Stimulated activated CD8-positive, alpha-beta memory T cell treated with anti-CD3 and anti-CD28 coated beads, Interleukin-7, amount 100 ng/mL, for 48 hours (primary cell): Measurements from ENCODE around the gene SLC49A3.
"Not testable (repeated sequence)": the region's sequence is repeated elsewhere in the genome, so short reads cannot be mapped to it uniquely, and the experiment has no call there.

Experiments
- DNase-seq, 2 donors: peaks; one replicate each; pipeline ENCODE4 v3.0.0-alpha.2; 2020; ENCODE audit warnings: low read depth in 1 of 2; ENCODE audit errors: extremely low read depth in 1 of 2

Gene SLC49A3

GRCh38 chr4:703336-704197 is 14.6 kb upstream of the SLC49A3 start:
- DNase-seq = no peak

- DNase-seq = no peak
Measured at GRCh38 chr4:702618-703048, 13.7 kb upstream of the SLC49A3 start.

DNA sequence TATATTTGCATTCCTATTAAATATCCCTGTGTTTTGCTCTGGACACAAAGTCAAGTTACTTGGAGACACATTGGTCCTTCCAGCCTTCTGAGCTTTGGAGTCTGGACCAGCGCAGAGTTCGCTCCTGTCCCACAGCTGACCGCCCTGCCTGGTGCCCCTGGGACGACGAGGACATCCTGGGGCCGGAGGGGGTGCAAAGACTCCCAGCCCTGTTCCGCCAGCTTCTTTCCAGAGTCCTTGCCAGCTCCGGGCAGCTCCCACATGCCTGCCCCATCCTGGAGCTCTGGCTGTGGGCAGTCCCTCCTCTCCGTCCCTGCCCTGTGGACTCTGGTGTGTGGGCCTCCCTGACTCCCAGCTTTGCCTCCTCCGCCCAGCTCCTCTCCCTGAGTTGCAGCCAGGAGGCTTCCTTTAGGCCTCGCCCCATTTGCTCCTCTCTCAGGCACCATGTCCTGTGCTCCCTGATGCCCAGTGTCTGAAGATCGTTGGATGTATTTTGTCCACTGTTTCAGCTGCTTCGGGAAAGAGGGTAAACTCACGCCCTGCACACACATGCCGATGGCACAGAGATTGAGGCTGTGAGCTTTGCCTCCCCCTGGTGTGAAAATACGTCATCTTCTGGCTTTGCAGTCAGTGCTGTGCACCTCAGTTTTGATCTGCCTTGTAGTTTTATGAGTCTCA is 11.8 kb upstream of the SLC49A3 start:
- DNase-seq = no peak

GRCh38 chr4:699816-700580 is 11.0 kb upstream of the SLC49A3 start:
- no peak for DNase-seq

- DNase-seq = not testable (repeated sequence)
Measured at GRCh38 chr4:694341-694940, 5.5 kb upstream of the SLC49A3 start.

DNA sequence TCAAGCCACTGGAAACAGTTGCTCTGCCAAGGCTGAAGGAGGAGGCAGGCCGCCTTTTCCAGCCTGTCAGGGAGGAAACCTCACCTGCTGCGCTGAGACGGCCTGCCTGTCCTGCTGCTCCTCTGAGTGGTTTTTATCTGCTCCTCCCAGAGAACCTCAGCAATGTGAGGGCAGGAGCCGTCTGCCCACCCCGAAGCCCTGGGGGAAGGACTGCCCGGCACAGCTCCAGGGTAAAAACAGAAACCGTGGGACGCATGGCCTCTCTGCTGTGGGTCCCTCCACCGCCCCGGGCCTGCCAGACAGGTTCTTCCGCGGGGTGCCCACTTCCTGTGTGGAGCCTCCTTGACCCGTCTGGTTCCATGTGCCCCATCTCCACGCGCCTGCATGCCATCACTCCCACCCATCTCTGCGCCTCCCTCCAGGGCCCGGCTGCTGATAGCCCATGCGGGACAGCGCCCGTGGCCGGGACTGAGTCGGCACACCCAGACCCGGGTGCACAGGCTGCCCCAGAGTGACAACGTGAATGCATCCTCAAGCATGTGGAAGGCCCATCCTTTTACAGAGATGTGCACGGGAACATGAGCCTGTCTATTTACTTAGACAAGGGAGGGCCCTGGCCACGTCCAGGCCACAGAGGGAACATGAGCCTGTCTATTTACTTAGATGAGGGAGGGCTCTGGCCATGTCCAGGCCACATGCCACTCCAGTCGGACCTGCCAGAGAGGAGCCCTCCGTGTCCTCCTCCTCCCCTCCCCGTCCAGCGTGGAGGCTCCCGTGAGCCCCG is 4.0 kb upstream of the SLC49A3 start:
- no peak for DNase-seq

DNA sequence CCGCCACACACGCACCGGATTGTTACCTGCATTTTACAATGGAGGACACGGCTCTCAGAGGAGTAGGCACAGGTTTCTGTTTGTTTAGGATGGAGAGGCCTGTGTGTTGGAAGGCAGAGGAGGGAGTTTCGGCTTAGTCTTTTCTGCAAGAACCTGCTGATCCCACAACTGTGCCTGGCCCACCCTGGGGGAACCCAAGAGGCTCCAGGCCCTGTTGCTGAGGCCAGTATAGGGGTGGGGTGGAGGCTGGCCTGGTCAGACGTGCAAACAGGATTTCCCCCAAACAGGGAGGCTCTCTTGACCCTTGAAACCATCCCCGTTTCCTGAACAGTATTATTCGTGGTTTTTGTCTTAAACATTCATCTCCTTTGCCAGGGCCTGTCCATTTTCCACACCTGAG is 772 bp upstream of the SLC49A3 start:
- DNase-seq = no peak

DNA sequence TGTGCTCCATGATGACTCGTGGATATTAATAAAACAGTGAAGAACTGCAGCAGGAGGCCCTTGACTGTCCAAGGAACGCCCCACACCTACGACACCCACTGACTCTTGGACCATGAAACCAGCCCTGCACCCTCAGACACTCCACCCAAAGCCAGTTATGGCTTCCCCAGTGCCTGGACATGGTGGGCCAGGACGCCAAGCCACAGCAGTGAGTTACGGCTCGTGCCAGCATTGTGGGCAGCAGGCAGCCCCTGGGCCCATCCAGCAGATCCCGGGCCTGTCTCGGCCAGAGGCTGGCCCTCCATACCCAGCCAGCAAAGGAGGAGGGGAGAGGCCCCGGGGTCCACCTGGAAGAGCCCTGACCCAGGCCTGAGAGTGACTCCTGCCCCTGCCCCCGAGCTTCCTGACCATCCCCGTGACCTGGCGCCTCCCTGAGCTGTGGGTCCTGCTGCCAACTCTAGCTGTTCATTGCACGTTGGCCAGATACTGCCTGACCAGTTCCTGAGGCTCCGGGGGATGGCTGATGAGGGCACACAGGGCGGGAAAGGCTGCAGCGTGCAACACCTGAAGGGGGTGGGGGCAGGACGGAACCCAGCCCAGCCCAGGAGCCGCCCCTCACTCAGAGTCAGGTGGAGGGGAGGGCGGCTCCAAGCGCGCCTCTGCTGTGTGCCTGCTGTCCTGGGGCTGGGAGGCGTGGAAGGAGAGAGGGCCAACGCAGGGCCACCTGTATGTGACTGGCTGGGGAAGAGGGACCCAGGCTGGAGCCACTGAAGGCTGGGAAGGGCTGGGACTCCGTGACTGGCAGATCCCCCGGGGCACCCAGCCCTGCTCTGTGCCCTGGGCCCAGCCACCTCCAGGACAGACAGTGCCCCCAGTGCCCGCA is 739 bp downstream of the SLC49A3 start:
- no peak for DNase-seq

GRCh38 chr4:687048-687970 is 1.6 kb downstream of the SLC49A3 start:
- DNase-seq = no peak

DNA sequence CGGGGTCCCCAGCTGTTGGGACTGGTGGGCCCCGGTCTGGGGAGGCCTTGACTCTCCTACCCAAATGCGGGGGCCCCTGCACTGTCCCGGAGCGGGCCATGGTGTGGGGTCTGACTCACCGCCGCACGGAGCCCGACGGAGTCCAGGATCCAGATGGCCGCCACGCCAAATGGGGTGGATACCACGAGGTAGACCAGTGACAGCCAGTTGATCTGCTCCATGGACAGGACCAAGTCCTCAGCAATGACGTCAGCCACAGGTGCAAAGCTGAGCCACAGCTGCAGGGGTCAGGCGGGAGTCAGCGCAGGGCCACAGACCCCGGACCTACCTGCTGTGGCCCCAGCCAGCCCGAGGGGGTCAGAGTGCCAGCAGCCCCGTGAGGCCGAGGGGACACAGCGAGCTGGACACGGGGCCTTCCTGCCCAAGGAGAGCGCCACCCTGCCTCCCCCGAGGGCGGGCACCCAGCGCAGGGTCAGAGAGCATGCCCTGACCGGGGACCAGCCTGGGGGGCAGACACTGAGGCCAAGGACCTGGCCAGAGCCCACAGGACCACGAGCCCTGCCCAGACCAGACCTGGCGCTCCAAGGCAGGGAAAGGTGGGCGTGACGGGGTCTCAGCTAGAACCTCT is 2.4 kb downstream of the SLC49A3 start:
- no peak for DNase-seq

DNA sequence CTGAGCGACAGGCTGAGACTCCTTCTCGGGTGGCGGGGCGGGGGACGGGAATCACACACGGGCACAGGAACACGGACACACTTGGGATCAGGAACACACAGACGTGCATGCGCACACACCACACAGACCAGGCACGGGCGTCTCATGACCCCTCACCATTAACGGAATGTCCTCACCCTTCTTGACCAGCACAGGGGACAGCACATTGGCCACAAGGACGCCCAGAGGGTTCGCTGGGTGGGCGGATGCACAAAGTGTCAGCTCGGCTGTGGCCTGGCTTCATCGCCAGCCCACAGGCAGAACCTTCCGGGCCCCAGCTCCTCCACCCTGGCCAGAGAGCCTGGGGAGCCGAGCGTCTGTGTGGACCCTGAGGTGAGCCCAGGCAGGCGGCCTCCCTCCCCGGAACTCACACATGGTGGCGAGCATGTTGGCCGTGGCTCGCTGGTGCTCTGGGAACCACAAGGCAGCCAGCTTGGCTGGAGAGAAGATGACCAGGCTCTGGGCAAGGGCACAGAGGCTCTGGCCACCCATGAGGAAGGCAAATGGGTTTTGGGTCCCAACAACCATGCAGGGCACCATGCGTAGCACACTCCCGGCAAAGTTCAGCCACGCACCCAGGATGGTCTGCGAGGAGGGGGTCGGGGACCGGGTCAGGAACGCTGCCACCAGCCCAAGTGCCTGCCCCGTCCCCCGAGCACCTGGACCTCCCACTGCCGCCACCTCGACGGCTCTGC is 3.1 kb downstream of the SLC49A3 start:
- DNase-seq = no peak

- DNase-seq = no peak
Measured at GRCh38 chr4:684623-685327, 4.2 kb downstream of the SLC49A3 start.

DNA sequence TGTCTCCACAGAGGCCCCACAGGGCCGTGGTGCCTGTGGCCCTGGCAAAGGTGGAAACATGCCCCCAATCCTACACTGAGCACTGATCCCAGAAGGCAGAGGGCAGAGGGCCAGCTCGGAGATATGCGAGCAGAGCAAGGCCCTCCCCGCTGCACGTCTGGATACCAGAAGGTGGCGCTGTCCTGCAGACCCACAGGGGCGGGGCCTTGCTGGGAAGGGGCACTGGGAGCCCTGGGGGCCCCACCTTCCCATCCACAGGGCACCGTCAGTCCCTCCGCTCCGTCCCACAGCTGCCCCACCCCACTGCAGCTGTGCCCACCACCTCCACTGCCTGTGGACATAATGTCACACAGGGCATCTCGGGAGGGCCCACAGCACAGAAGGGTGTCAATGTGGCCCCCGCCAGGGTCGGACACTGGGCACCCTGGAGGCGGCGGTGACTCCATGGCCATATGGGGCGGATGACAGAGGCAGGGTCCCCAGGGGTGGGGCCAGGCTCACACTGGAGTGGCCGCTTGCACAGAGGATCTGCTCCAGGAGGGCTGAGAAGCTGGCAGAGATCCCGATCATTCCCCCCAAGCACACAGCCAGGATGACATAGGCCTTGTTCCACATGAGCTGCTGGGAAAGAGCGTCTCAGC is 4.8 kb downstream of the SLC49A3 start:
- DNase-seq = no peak

DNA sequence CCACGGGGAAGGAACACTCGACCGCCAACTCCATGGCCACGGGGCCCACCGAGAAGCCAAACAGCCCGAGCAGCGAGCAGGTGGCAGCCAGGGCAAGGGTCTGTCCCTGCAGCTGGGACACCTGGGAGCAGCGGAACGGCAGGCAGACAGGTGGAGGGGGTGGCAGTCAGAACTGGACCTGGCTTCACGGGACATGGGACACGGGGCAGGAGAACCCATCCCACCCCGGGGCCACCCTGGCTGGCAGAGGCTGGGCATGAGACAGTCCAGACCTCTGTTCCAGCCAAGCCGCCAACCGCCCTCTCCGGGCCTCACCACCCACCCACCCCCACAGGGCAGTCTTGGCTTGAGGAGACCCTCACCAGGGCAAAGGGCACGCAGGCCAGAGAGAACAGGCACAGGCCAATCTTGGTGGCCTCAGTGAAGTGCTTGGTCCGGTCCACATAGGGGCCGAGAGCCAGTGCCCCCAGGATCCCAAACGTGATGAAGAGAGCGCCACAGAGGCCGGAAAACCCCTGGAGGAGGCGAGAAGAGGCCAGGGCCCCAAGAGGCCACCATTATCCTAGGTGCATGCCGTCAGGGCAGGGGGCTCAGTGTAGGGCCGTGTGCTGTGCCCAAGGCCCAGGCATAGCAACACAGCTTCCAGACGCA is 5.6 kb downstream of the SLC49A3 start:
- no peak for DNase-seq

- no peak for DNase-seq
Measured at GRCh38 chr4:682490-683172, 6.3 kb downstream of the SLC49A3 start.
